Measurements from ENCODE around the gene NAIF1. TPM values are rescaled to one million over a fixed set of nuclear protein-coding genes. Genes with fewer than 3 reads are reported as not detected.
"Not testable (repeated sequence)": the region's sequence is repeated elsewhere in the genome, so short reads cannot be mapped to it uniquely, and the experiment has no call there.

The NAIF1 gene
- total and polyA plus RNA-seq, 10 of the 15 experiments (the other 5 are each of a cell fraction or from before 2014, with no cell fraction given) = 2.4 to 14.2 (median 7.1) TPM

GRCh38 chr9:128045409-128045808 lies 21.7 kb downstream of the NAIF1 start:
- ATAC-seq; in situ Hi-C loops (cut with MboI); H3K36me3 ChIP-seq (ENCODE audit: control insufficient read depth in 2 of 2, insufficient read depth in 2 of 2, low read length in 1 of 2); H2AFZ ChIP-seq (ENCODE audit: control insufficient read depth, low read depth, low read length); H3K4me3 ChIP-seq; H3K4me2 ChIP-seq (ENCODE audit: control insufficient read depth, insufficient read depth); H3K27ac ChIP-seq (ENCODE audit: control insufficient read depth, insufficient read depth); H4K20me1 ChIP-seq (ENCODE audit: control insufficient read depth, insufficient read depth); H3K9me3 ChIP-seq (replicated peaks; ENCODE audit: control insufficient read depth, insufficient read depth, low read length); intact Hi-C loops (cut with micrococcal nuclease; ENCODE audit: unreplicated experiment); H3K79me2 ChIP-seq (ENCODE audit: control insufficient read depth, insufficient read depth, low read length); DNase-seq (ENCODE audit: low read depth, low spot score); H3K4me1 ChIP-seq (ENCODE audit: control insufficient read depth, insufficient read depth, low read length); FAIRE-seq; H3K27me3 ChIP-seq (replicated peaks in 1 of 2; ENCODE audit: control insufficient read depth in 2 of 2, insufficient read depth in 2 of 2, low read length in 1 of 2); H3K9ac ChIP-seq (ENCODE audit: control insufficient read depth, insufficient read depth, low read length); BruUV-seq (replicated peaks): not testable (repeated sequence)
- ChIA-PET POLR2A (interaction anchor here (0.6 to 1.1 kb wide), 4 partner anchors 22 to 326 kb away, joined by 3 to 6 read pairs (median 4); partner anchors contain the start of genes NAIF1, SLC25A25 and URM1), SMC1A (ENCODE audit: uncharacterized antibody, unreplicated experiment) (interaction anchor here (2.7 kb wide), 1 partner anchor 27 kb away, joined by 9 read pairs; no protein-coding TSS in a partner anchor), CTCF (interaction anchor here (0.7 to 4.5 kb wide), 5 partner anchors 11 to 91 kb away, joined by 3 to 23 read pairs (median 4); no protein-coding TSS in a partner anchor), RAD21 (ENCODE audit: unreplicated experiment) (interaction anchor here (0.6 kb wide), 1 partner anchor 129 kb away, joined by 4 read pairs; no protein-coding TSS in a partner anchor)
- WGBS (ENCODE audit: insufficient coverage, insufficient replicate concordance, low lambda C conversion rate, missing lambda C conversion rate) = 37% methylated on average over 5 of the region's 6 CpGs

GRCh38 chr9:128043467-128043868 lies 23.7 kb downstream of the NAIF1 start:
- in situ Hi-C loops (cut with MboI) = no loop called here
- no peak overlapping the region for H3K27ac ChIP-seq (ENCODE audit: control insufficient read depth, insufficient read depth)
- H3K36me3 ChIP-seq (ENCODE audit: control insufficient read depth in 2 of 2, insufficient read depth in 2 of 2, low read length in 1 of 2) = no peaks in the 10 kb centered on the region
- BruUV-seq (replicated peaks) = no TSS peak
- intact Hi-C loops (cut with micrococcal nuclease; ENCODE audit: unreplicated experiment) = no loop called here
- H3K79me2 ChIP-seq (ENCODE audit: control insufficient read depth, insufficient read depth, low read length) = no peaks in the 10 kb centered on the region
- no peaks in the 10 kb centered on the region for H3K4me1 ChIP-seq (ENCODE audit: control insufficient read depth, insufficient read depth, low read length)
- H4K20me1 ChIP-seq (ENCODE audit: control insufficient read depth, insufficient read depth) = no peaks in the 10 kb centered on the region
- POLR2A ChIA-PET = interaction anchor here (0.7 to 1.1 kb wide), 2 partner anchors 8 to 63 kb away, joined by 4 read pairs; partner anchors contain the start of gene EEIG1
- RAD21 ChIA-PET (ENCODE audit: unreplicated experiment) = interaction anchor here (0.6 to 1.7 kb wide), 2 partner anchors 36 to 89 kb away, joined by 3 to 5 read pairs; no protein-coding TSS in a partner anchor
- no peaks in the 10 kb centered on the region; a peak in 1 of 4 replicates for H3K27me3 ChIP-seq (replicated peaks in 1 of 2; ENCODE audit: control insufficient read depth in 2 of 2, insufficient read depth in 2 of 2, low read length in 1 of 2)
- H3K4me2 ChIP-seq (ENCODE audit: control insufficient read depth, insufficient read depth) = no peak overlapping the region
- DNase-seq (ENCODE audit: low read depth, low spot score) (no peak), ATAC-seq (no peak), FAIRE-seq (no peak)
- H2AFZ ChIP-seq (ENCODE audit: control insufficient read depth, low read depth, low read length) = no peak overlapping the region
- no peak overlapping the region for H3K9ac ChIP-seq (ENCODE audit: control insufficient read depth, insufficient read depth, low read length)
- CTCF ChIA-PET = interaction anchor here (1.1 to 17.1 kb wide), 4 partner anchors 9 to 101 kb away, joined by 3 to 261 read pairs (median 14); no protein-coding TSS in a partner anchor
- H3K4me3 ChIP-seq = no peak overlapping the region
- SMC1A ChIA-PET (ENCODE audit: uncharacterized antibody, unreplicated experiment) = no interaction called here
- no peaks in the 10 kb centered on the region for H3K9me3 ChIP-seq (replicated peaks; ENCODE audit: control insufficient read depth, insufficient read depth, low read length)
- WGBS (ENCODE audit: insufficient coverage, insufficient replicate concordance, low lambda C conversion rate, missing lambda C conversion rate) = 24% methylated on average over 7 of the region's 7 CpGs
- TF ChIP-seq CEBPB (IDR thresholded peaks at IDR 0.05; ENCODE audit: borderline replicate concordance in 1 of 2, low read depth in 2 of 2, low read length in 2 of 2) (no peak), ATF7 (IDR thresholded peaks at IDR 0.05; ENCODE audit: low read depth) (no peak), RELA (IDR thresholded peaks at IDR 0.05; ENCODE audit: borderline replicate concordance, partially characterized antibody) (no peak), USF2 (IDR thresholded peaks at IDR 0.05; ENCODE audit: borderline replicate concordance, low read depth, low read length) (no peak), ATF2 (IDR thresholded peaks at IDR 0.05; ENCODE audit: low read length) (no peak), BACH1 (IDR thresholded peaks at IDR 0.05; ENCODE audit: borderline replicate concordance) (no peak), ZZZ3 (IDR thresholded peaks at IDR 0.05; ENCODE audit: control insufficient read depth, insufficient read length, low read depth) (no peak), E2F4 (IDR thresholded peaks at IDR 0.05; ENCODE audit: low read depth, low read length) (no peak), POLR2AphosphoS2 (IDR thresholded peaks at IDR 0.05; ENCODE audit: low read depth, low read length) (no peak), BMI1 (IDR thresholded peaks at IDR 0.05; ENCODE audit: borderline replicate concordance) (no peak)
